Dermis microvascular lymphatic vessel endothelial cell (primary cell): ENCODE data around the gene INPP5J. TPM values are rescaled to one million over a fixed set of nuclear protein-coding genes. Genes with fewer than 3 reads are reported as not detected.
"Not testable (repeated sequence)": the region's sequence is repeated elsewhere in the genome, so short reads cannot be mapped to it uniquely, and the experiment has no call there.

ENCODE experiments used
- DNase-seq, 2 donors: peaks; one replicate each; pipeline versions ENCODE4 v3.0.0 to v3.0.0-alpha.2; 2010; ENCODE audit warnings: low read depth in 2 of 2
- total RNA-seq: library from RNA; depleted of rRNA; stranded (reverse); fragments of >200 nt; gene quantifications from 2 replicates; pipeline ENCODE4 v1.2.1, GENCODE V29; 2014

INPP5J gene, protein sequence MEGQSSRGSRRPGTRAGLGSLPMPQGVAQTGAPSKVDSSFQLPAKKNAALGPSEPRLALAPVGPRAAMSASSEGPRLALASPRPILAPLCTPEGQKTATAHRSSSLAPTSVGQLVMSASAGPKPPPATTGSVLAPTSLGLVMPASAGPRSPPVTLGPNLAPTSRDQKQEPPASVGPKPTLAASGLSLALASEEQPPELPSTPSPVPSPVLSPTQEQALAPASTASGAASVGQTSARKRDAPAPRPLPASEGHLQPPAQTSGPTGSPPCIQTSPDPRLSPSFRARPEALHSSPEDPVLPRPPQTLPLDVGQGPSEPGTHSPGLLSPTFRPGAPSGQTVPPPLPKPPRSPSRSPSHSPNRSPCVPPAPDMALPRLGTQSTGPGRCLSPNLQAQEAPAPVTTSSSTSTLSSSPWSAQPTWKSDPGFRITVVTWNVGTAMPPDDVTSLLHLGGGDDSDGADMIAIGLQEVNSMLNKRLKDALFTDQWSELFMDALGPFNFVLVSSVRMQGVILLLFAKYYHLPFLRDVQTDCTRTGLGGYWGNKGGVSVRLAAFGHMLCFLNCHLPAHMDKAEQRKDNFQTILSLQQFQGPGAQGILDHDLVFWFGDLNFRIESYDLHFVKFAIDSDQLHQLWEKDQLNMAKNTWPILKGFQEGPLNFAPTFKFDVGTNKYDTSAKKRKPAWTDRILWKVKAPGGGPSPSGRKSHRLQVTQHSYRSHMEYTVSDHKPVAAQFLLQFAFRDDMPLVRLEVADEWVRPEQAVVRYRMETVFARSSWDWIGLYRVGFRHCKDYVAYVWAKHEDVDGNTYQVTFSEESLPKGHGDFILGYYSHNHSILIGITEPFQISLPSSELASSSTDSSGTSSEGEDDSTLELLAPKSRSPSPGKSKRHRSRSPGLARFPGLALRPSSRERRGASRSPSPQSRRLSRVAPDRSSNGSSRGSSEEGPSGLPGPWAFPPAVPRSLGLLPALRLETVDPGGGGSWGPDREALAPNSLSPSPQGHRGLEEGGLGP
- total RNA-seq, result 0.13 and 0.25 TPM in 2 replicates

DNA sequence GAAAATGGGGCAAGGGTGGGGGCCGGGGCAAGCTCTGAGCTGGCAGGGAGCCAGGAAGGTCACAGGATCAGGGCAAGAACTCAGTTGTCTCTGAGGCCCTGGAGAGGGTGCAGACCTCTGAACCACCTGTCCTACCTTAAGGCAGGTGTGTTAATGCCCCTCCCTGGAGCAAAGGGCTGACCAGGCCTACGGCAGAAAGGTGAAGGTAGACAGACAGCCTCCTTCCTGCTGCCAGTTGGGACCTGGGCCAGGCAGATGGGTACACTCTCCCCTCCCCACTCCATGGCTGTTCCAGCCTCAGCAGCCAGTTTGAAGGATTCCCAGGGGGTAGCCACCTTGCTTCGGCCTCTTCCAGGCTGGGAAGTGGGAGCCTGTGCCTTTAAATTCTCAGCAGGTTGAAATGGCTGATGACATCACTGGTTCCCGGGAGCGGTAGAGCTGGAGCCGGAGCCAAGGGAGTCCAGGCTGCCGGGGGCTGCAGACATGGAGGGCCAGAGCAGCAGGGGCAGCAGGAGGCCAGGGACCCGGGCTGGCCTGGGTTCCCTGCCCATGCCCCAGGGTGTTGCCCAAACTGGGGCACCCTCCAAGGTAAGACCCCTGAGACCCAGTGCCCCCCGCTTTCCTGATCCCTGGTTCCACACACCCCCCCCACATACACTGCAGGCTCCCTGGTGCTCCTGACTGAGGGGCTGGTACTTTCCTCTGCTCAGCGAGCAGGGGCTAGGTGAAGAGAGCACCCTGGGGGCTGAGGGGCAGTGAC, at the start of gene INPP5J:
Gene INPP5J, plus strand, starts transcription at position 435 of the 760 bp plus-strand sequence. Its CDS starts 49 bp downstream, at position 484.
- DNase-seq, result no peak

DNA sequence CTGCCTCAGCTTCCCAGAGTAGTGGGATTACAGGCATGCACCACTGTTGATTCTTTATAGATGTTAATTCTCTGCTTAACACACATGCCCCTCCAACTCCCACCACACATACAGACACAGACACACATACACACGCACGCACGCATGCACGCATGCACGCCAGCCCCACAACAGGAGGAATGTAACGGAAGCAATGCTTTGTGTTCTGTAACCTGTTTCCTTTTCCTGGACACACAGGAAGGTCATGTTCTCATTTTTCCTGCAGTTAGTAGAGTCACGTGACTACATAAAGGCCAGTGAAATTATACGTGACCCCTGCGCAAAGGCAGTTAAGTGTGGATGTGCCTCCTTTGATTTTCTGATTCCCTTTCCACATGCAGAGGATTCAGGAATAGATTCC, 49.6 kb upstream of the INPP5J start:
- DNase-seq, result peak; percentile 67 to 86

DNA sequence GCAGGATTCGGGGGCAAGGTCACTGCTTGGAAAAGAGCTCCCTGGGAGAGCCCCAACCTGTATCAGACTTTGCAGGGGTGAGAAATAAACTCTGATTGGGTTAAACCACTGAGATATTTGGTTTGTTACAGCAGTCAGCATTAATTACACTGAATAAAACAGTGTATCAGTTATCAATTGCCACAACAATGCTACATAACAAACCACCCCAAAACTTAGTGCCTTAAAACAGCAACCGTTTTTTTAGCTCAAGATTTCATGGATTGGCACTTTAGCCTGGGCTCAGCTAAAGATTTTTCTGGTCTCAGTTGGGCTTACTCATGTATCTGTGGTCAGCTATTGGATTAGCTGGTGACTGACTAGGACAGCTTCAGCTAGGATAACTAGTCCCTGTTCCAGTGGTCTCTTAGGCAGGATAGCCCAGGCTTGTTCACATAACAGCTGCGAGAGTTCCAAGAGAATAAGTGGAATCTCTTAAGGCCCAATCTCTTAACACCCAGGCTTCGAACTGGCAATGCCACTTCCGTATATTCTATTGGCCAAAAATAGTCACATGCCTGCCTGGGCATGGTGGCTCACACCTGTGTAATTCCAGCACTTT, 49.1 kb upstream of the INPP5J start:
- not testable (repeated sequence) for DNase-seq

DNA sequence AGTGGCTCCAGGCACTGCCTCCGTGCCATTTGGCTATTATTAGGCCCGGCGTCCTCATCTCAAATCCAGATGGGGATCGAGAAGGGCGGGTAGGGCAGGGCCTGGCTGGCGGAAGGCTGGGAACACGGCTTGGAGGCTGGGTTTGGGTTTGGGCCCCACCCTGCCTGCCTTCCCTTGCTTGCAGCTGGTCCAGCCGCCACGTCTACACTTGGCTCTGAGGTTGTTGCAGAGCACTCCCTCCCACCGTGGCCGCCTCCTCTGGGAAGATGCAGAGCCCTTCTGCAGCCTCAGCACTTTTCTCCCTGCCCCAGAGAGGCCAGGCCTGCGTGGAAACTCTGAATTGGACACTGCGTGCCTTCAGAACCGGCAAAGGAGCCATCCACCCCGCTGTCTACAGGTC, 46.8 kb upstream of the INPP5J start:
- DNase-seq, result no peak

DNA sequence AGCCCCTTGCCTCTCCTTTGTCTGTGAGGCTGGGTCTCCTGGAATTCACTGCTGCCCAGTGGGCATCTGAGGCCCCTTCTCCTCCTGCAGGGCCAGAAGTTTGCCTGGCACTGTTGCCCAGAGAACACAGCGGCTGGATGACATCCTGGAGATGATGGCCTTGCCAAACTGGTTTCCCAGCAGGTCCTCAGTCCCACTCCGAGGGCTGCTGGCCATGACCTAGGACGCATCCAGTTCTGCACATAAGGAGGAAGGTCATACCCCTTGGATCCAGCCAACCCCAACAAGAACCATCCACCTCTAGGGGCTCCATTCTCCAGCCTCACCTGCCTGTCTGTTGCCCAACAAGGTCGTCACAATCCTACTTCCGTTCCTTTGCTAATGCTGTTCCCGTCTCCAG, 45.1 kb upstream of the INPP5J start:
- DNase-seq, result no peak

DNA sequence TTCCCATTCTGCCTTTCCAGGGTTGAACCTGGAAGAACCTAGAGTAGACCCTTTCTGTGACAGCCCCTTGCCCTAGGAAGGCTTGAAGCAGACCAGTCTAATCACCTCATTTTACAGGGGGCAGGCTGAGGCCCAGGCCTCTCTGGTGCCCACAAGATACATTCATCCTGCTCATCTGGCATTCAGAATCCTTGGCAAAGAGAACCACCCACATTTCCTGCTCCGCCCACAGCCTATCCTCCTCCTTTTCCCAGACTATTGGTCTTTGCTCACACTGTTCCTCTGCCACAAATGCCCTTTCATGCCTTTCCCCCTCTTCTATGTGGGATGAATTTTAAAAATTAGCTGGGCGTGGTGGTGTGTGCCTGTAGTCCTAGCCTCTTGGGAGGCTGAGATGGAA, 44.4 kb upstream of the INPP5J start:
- DNase-seq, result not testable (repeated sequence)

DNA sequence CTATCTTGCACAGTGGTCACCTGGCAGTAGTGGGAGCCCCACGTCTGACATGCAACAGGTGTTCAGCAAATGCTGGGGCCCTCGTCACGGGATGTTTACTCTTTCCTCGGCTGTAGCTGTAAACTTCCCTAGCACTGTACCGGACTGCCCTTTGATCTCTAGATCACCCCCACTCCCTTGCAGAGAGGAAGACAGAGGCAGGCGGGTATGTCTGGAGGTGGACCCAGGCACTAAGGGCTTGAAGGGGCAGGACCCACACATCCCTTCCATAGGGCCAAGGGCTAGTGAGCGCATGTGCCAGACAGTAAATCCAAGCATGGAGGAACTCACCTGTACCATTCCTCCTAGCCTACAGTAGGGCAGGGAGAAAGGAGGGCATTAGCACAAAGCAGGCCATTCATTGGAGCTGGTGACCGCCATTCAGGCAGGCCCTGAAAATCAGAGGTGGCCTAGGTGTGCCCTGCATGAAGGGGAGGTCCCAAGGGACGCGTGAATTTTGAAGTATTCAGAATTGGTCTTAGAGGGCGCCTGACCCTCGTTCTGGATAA, 43.6 kb upstream of the INPP5J start:
- DNase-seq, result no peak

DNA sequence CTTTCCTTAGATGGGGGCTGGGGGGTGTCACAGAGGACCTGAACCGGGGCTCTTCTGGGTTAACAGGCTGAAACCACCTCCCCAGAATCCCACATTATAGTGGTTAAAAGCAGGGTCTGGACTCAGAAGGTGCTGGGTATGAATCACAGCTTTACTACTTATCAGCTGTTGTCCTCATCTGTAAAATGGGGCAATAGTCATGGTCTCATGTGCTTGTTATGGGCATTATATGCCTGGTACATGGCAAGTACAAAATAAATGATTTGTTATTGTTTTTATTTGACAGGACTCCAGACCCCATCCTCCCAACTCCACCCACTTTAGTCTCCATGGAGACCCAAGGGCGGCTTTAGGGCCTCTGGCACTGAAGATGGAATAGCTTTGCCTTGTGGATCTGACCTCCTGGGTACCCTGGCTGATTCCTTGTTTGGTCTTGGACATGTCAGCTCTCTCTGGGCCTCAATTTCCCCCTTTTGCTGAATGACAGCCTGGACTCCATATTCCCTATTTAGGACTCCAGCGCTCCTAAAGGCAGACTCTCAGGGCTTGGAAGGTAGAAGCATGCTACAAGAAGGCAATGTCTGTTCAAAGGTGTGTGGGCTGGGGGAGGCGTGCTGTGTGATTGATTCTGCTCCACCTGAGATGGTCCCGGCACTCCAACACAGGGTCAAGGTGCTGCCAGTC, 42.5 kb upstream of the INPP5J start:
- no peak for DNase-seq

DNA sequence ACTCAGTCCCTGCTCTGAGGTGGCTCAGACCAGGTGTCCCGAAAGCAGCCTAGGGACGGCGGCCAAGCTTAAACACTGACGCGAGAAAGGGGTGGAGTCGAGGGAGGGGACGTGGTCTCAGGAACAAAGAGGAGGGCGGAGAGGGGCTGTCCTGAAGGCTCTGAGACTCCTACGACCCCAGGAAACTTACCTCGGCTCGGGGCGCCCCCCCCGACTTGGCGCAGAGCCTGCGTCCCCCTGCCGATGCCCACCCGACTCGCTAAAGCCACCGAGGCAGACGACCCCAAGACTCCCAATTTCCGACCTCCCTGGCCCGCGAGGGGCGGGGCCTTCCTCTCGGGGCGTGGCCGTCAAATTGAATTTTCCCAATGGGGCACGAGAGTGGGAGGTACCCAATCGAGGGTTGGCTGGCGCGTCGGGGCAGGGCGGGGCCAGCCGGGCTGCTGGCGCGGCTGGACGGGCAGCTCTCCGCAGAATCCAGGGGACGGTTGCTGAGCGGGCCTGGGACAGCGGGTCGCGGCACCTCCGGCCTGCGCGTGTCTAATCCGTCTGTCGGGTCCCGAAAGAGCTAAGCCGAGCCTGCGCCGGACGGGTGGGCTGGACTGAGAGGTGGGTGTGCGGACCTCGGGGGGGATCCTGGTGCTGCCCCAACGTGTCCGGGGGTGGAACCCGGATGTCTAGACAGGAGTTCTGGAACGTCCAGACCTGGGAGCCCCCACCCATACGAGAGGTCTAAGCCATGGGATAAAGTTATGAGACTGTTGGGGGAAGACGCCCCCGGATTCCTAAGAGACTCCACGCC, 41.7 kb upstream of the INPP5J start, which contains the start of gene SMTN:
Gene SMTN, plus strand, starts transcription at position 471 of the 802 bp plus-strand sequence. CDS start 1,941 bp downstream, outside the sequence.
- DNase-seq, result peak; percentile 85 to 93

DNA sequence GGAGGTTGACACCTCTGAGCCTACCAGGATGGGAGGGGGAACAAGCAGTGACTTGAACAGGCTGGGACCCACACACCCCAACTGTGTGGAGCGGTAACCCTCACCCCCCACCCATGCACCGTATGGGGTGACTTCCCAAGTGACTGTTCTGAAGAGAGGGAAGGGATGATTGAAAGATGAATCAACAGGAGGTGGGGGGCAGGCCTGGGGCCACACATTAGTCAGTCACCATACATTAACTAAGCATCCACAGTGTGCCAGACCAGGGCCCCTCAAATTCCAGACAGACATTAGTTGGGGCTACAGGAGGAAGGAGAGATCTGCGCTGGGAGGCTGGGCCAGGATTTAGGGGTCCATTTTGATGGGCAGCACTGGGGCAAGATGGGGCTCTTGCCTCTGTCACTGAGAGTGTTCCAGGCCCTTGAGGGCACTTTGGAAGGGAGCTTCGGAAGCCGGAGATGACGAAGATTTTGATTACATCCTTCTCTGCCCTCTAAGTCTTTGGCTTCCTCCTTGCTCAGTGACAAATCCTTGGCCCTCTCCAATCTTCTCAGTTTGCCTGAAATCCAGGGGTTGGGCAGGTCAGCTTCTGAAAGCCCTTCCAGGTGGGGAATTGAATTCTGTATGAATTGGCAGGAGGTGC, 40.7 kb upstream of the INPP5J start:
- peak in 1 of 2 donors; percentile 60 for DNase-seq

DNA sequence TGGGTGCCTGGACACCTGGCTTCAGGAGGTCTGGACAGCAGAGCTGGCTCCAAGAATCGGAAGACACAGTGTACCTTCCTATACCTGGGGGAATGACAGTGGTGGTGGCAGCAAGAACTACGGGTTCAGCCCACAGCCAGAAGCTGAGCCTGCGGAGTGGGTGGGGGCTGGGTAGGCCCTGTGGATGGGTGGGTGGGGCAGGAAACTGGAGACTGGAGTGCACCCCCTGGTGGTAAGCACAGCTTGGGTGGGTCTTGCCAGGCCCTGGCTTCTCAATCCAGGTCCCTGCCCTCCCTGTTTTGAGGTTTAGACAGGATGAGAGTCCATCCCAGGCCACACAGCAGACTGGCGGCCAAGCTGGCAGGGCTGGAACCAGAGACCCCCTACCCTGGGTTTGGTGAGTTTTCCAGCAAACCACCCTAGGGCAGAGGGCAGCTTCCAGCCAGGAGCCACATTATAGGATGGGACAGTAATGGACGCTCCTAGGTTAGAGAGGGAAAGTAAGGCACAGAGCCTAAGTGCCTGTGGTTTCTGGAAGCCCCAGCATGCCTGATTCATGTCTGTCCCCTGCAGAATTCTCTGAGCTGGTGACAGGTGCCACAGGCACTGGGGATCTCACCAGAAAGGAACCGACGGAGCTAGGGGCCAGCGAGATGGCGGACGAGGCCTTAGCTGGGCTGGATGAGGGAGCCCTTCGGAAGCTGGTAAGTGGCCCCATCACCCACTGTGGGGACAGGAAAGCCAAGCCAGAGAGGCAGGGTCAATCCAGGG, 40.0 kb upstream of the INPP5J start:
- DNase-seq, result peak; percentile 81 to 84

DNA sequence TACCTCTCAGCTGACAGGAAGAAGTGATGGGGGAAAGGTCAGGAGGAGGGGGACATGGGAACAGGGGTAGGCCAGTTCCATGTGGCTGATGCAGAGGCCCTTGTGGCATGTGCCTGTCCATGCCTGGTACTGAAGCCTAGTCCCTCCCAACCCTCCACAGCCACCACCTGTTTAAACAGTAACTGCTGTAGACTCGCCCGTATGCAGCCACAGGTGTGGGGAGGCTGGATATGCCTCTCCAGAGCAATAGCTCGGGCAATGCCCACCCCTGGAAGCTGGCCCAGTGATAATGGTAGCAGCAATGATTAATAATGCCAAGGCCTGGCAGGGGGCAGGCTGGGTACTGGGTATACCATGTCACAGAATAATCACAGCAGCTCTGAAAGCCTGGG, 39.4 kb upstream of the INPP5J start:
- no peak for DNase-seq

DNA sequence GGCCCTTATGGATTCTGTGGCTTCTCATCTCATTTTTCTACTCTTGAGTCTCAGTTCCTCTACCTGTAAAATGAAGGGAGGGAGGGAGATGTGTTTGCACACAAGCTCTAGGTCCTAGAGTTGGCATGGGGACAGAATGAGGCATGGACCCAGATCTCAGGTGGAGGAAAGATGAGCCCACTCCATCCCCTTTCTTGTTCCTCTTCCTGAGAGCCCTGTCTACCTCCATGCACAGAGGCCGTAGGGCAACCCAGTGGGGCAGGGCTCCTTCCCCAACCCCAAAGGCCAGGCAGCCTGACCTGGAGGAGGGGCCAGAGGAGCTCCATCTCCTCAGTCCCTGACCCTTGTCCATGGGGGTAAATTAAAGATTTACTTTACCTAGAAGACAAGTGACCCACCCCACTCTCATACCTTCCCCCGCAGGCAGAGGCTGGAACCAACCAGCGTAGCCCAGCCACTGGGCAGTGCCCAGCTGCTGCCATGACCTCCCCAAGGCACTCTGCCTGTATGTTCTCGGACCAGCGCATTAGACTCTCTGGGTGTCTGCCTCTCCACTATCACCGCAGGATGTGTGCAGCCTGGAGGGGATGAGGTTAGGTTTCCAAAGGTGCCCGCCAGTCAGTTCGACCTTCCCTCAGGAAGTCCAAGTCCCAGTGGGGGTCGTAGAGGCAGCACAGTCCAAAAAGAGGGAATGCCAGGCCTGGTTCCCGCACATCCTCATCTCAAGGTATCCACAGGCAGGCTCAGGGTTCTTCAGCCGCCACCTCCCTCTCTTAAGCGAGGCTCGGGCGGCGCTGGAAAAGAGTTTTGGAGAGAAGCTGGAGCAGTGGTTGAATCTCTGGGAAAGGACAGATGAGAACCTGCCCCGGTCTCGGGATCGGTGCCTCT, 38.6 kb upstream of the INPP5J start:
- no peak for DNase-seq

DNA sequence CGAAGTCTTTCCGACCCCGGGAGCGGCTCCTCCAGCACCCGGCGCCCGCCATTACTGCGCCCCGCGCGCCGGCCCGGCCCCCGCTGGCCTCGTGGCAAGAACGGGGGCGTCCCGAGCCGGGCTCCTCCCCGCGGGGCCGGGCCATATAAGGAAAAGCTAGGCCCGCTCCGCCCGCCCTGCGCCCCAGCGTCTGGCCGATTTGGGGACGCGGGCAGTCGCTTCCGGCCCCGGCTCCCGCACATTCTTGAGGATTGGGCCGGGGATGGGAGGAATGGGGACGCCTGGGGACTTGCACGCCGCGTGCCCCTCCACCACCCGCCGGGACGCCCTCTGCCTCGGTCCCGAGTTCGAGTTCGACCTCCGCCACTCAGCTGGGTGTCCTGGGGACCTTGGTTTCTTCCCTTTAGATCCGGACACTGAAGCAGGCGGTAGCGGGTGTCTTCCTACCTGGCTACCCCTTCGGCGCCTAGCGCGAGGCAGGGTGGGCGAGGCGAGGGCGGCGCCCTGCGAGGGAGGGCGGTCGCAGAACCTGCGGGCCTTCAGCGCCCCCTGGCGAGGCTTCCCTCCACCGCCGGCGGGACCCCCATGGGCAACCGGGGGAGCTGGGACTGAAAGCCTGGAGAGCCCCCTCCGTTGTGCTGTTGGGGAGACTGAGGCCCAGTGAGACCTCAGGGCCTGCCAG, 37.8 kb upstream of the INPP5J start:
- peak; percentile 35 to 85 for DNase-seq

DNA sequence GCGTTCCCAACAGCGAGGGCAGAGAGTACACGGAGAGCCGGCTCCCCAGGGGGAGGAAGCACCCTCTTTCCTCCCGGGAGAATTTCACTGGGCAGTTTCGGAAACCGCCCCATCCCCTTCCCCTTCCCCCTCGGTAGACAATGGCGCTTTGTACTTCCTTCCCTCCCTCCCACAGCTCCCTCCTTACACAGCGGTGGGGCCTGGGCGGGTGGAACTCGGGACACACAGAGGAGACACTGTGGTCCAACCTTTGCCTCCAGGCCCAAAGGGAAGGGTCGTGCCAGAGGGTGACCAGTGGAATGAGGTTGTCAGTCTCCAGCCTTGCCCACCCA, 37.3 kb upstream of the INPP5J start:
- DNase-seq, result peak in 1 of 2 donors; percentile 36

DNA sequence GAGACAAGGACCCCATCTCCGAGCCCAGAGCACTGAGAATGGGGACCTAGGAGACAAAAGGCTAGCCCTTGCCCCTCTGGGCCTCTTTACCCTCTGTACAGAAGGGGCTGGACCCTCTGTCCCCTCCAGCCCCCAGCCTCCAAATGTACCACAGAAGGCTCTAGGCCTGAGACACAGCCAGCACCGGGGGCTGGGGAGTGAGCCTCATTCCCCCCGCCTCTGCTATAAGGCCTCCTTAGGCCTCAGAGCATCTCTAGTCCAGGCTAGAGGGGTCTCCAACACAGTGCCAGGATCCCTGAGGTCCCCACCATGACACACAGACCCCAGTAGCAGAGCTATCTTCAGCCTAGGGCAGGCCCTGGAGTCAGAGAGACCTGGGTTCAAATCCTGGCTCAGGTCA, 36.8 kb upstream of the INPP5J start:
- no peak for DNase-seq
